ENCODE results near the gene GALR1. TPM values are rescaled to one million over a fixed set of nuclear protein-coding genes. Genes with fewer than 3 reads are reported as not detected.

GALR1 gene
- total and polyA plus RNA-seq, 11 donors: under 0.01 to 0.08 (median 0.04) TPM; not detected in 6

GRCh38 chr18:77208964-77209363, 40.7 kb upstream of the GALR1 start:
- TF ChIP-seq POLR2A (IDR thresholded peaks at IDR 0.05): no peak
- no peak for TF ChIP-seq CTCF (IDR thresholded peaks at IDR 0.05)
- peaks cover 0 to 53% (median 14%) of the 10 kb centered on the region in 12 donors for H3K4me1 ChIP-seq
- no peaks in the 10 kb centered on the region for H3K27me3 ChIP-seq
- intact Hi-C loops (cut with DNase I): loop anchor here in 4 of 10 donors (5.0 to 10.0 kb wide), 5 partner anchors 74 to 207 kb away; partner anchors contain the start of gene MBP (in 2 of the 4)
- H3K4me3 ChIP-seq: peak overlapping the region in 10 of 12 donors; percentile 1 to 43 (median 28)
- ATAC-seq (peak in 3 of 4 donors; percentile 40 to 69 (median 47)), DNase-seq (peak in 4 of 5 donors; percentile 46 to 71 (median 60))
- H3K27ac ChIP-seq: peak overlapping the region in 9 of 12 donors; percentile 42 to 91 (median 57)
- H3K36me3 ChIP-seq: no peaks in the 10 kb centered on the region
- 44 to 64% (median 54%) methylated on average over 4 of the region's 4 CpGs for WGBS, 4 donors
- no peaks in the 10 kb centered on the region for H3K9me3 ChIP-seq

GRCh38 chr18:77209587-77209986, 40.1 kb upstream of the GALR1 start:
- Histone ChIP-seq H3K4me1 (peaks cover 0 to 53% (median 14%) of the 10 kb centered on the region in 12 donors), H3K27me3 (no peaks in the 10 kb centered on the region), H3K36me3 (no peaks in the 10 kb centered on the region), H3K4me3 (peak overlapping the region in 1 of 12 donors; percentile 40), H3K9me3 (no peaks in the 10 kb centered on the region), H3K27ac (peak overlapping the region in 3 of 12 donors; percentile 53 to 91 (median 57))
- no peak for ATAC-seq
- TF ChIP-seq POLR2A (IDR thresholded peaks at IDR 0.05) (no peak), CTCF (IDR thresholded peaks at IDR 0.05) (no peak)
- 91 to 96% (median 94%) methylated on average over 12 of the region's 12 CpGs for WGBS, 4 donors
- DNase-seq: no peak
- intact Hi-C loops (cut with DNase I): loop anchor here in 4 of 10 donors (5.0 to 10.0 kb wide), 5 partner anchors 75 to 207 kb away; partner anchors contain the start of gene MBP (in 2 of the 4)

GRCh38 chr18:77210249-77210648, 39.4 kb upstream of the GALR1 start:
- H3K36me3 ChIP-seq: no peaks in the 10 kb centered on the region
- no peak overlapping the region for H3K4me3 ChIP-seq
- no peak for TF ChIP-seq CTCF (IDR thresholded peaks at IDR 0.05)
- no peak for TF ChIP-seq POLR2A (IDR thresholded peaks at IDR 0.05)
- no peak for DNase-seq
- H3K27ac ChIP-seq: no peak overlapping the region
- intact Hi-C loops (cut with DNase I): loop anchor here in 6 of 10 donors (2.0 to 10.0 kb wide), 10 partner anchors 145 to 445 kb away; no protein-coding TSS in a partner anchor
- peaks cover 0 to 52% (median 14%) of the 10 kb centered on the region in 12 donors for H3K4me1 ChIP-seq
- ATAC-seq: no peak
- no peaks in the 10 kb centered on the region for H3K27me3 ChIP-seq
- 62 to 93% (median 78%) methylated on average over 5 to 7 of the region's 7 CpGs for WGBS, 4 donors
- H3K9me3 ChIP-seq: no peaks in the 10 kb centered on the region

GRCh38 chr18:77218642-77219041, 31.0 kb upstream of the GALR1 start:
- no peak overlapping the region for H3K4me3 ChIP-seq
- DNase-seq: no peak
- H3K4me1 ChIP-seq: peaks cover 0 to 2% (median 0%) of the 10 kb centered on the region in 12 donors
- no peak for TF ChIP-seq CTCF (IDR thresholded peaks at IDR 0.05)
- no peak for TF ChIP-seq POLR2A (IDR thresholded peaks at IDR 0.05)
- H3K27me3 ChIP-seq: peaks cover 0 to 5% (median 0%) of the 10 kb centered on the region in 9 donors
- no peaks in the 10 kb centered on the region for H3K36me3 ChIP-seq
- intact Hi-C loops (cut with DNase I): loop anchor here in 4 of 10 donors (5.0 to 10.0 kb wide), 3 partner anchors 154 to 436 kb away; no protein-coding TSS in a partner anchor
- ATAC-seq: no peak
- no peak overlapping the region for H3K27ac ChIP-seq
- 44 to 67% (median 58%) methylated on average over 3 to 4 of the region's 4 CpGs for WGBS, 4 donors
- no peaks in the 10 kb centered on the region for H3K9me3 ChIP-seq

Measured in heart left ventricle (tissue), 16 donors.